WTC11 (cell line): ENCODE measurements around the gene EMP2.

Source experiments
- AR ChIP-seq: fragments of 250-450 bp; sonication (Bioruptor Pico); IDR thresholded peaks from 2 replicates; pipeline ENCODE4 v1.9.0; 2021; ENCODE audit warnings: mild to moderate bottlenecking
- ATF1 ChIP-seq: sonication (generic); formaldehyde crosslinking; IDR thresholded peaks from 2 replicates; pipeline ENCODE4 v1.8.1; 2023; ENCODE audit warnings: mild to moderate bottlenecking, moderate library complexity, missing genetic modification reagents
- CTCF ChIP-seq: fragments of 200-600 bp; IDR thresholded peaks from 2 replicates; pipeline ENCODE4 v1.8.0; 2022; ENCODE audit warnings: antibody characterized with exemption
- E2F5 ChIP-seq: sonication (generic); formaldehyde crosslinking; IDR thresholded peaks from 2 replicates; pipeline ENCODE4 v1.8.1; 2022; ENCODE audit warnings: mild to moderate bottlenecking, moderate library complexity, missing genetic modification reagents
- ESRRA ChIP-seq: sonication (generic); formaldehyde crosslinking; IDR thresholded peaks from 2 replicates; pipeline ENCODE4 v1.8.1; 2022; ENCODE audit warnings: mild to moderate bottlenecking, missing genetic modification reagents, borderline replicate concordance
- ETV6 ChIP-seq: sonication (generic); formaldehyde crosslinking; IDR thresholded peaks from 2 replicates; pipeline ENCODE4 v1.8.1; 2022; ENCODE audit warnings: mild to moderate bottlenecking, missing genetic modification reagents
- FOXJ3 ChIP-seq: sonication (generic); formaldehyde crosslinking; IDR thresholded peaks from 2 replicates; pipeline ENCODE4 v1.9.0; 2021; ENCODE audit warnings: missing genetic modification reagents, mild to moderate bottlenecking, borderline replicate concordance
- FOXP4 ChIP-seq: sonication (generic); formaldehyde crosslinking; IDR thresholded peaks from 2 replicates; pipeline ENCODE4 v1.8.0; 2022; ENCODE audit warnings: mild to moderate bottlenecking, missing genetic modification reagents
- JUN ChIP-seq: sonication (generic); formaldehyde crosslinking; IDR thresholded peaks from 2 replicates; pipeline ENCODE4 v1.8.0; 2023; ENCODE audit warnings: mild to moderate bottlenecking, missing genetic modification reagents
- NR2C2 ChIP-seq: sonication (generic); formaldehyde crosslinking; IDR thresholded peaks from 2 replicates; pipeline ENCODE4 v1.8.0; 2022; ENCODE audit warnings: mild to moderate bottlenecking, missing genetic modification reagents
- SP1 ChIP-seq: sonication (generic); formaldehyde crosslinking; conservative IDR thresholded peaks from 2 replicates; pipeline ENCODE4 v1.8.1; 2022; ENCODE audit warnings: missing genetic modification reagents
- TEAD4 ChIP-seq: sonication (generic); formaldehyde crosslinking; IDR thresholded peaks from 2 replicates; pipeline ENCODE4 v1.8.0; 2022; ENCODE audit warnings: mild to moderate bottlenecking, missing genetic modification reagents
- ZNF138 ChIP-seq: sonication (generic); formaldehyde crosslinking; conservative IDR thresholded peaks from 2 replicates; pipeline ENCODE4 v1.8.1; 2022; ENCODE audit warnings: mild to moderate bottlenecking, moderate library complexity, missing genetic modification reagents

GRCh38 chr16:10520869-10521578, 59.4 kb downstream of the EMP2 start:
- no peak for TF ChIP-seq ETV6 (CRISPR knock-in tag)
- TF ChIP-seq ESRRA (CRISPR knock-in tag), result no peak
- no peak for TF ChIP-seq CTCF
- no peak for TF ChIP-seq AR (CRISPR knock-in tag)
- TF ChIP-seq TEAD4 (CRISPR knock-in tag), result no peak
- no peak for TF ChIP-seq ATF1 (CRISPR knock-in tag)
- TF ChIP-seq JUN (CRISPR knock-in tag), result no peak
- TF ChIP-seq NR2C2 (CRISPR knock-in tag), result no peak
- TF ChIP-seq FOXP4, result no peak
- no peak for TF ChIP-seq E2F5 (CRISPR knock-in tag)
- no peak for TF ChIP-seq ZNF138 (CRISPR knock-in tag)
- TF ChIP-seq SP1 (CRISPR knock-in tag), result no peak
- TF ChIP-seq FOXJ3 (CRISPR knock-in tag), result no peak
